Skeletal muscle tissue (tissue), 4 donors: ENCODE measurements around the gene MCAT. TPM values are rescaled to one million over a fixed set of nuclear protein-coding genes. Genes with fewer than 3 reads are reported as not detected.
"Not testable (repeated sequence)": the region's sequence is repeated elsewhere in the genome, so short reads cannot be mapped to it uniquely, and the experiment has no call there.

Source experiments
- H3K27ac ChIP-seq: one replicate; pipeline ENCODE4 v1.7.0; 2013; ENCODE audit warnings: mild to moderate bottlenecking, low read depth, low read length, inconsistent platforms
- H3K27me3 ChIP-seq, 3 donors: one replicate each; pipeline ENCODE4 v1.7.0; 2013; ENCODE audit warnings: low read length in 3 of 3; ENCODE audit not compliant: control insufficient read depth in 3 of 3, insufficient read depth in 3 of 3
- H3K36me3 ChIP-seq, 3 donors: one replicate each; pipeline ENCODE4 v1.7.0; 2013; ENCODE audit warnings: low read length in 3 of 3; ENCODE audit not compliant: control insufficient read depth in 3 of 3, insufficient read depth in 3 of 3
- H3K4me1 ChIP-seq, 3 donors: one replicate each; pipeline ENCODE4 v1.7.0; 2013; ENCODE audit warnings: low read length in 3 of 3, mild to moderate bottlenecking in 3 of 3; ENCODE audit not compliant: control insufficient read depth in 3 of 3, insufficient read depth in 3 of 3
- H3K4me3 ChIP-seq, 3 donors: one replicate each; pipeline ENCODE4 v1.7.0; 2013; ENCODE audit warnings: low read length in 3 of 3
- H3K9ac ChIP-seq, 3 donors: one replicate each; pipeline ENCODE4 v1.7.0; 2013; ENCODE audit warnings: low read length in 3 of 3, mild to moderate bottlenecking in 3 of 3, moderate library complexity in 2 of 3, low read depth in 1 of 3
- H3K9me3 ChIP-seq, 3 donors: one replicate each; pipeline ENCODE4 v1.7.0; 2013; ENCODE audit warnings: low read length in 3 of 3; ENCODE audit not compliant: control insufficient read depth in 3 of 3
- total RNA-seq: library from RNA; depleted of rRNA; stranded (reverse); fragments of >200 nt; gene quantifications from one replicate; pipeline ENCODE4 v1.2.3, GENCODE V29; 2014
- donor health status: Osteomylitis.

The MCAT gene
- total RNA-seq, 1 donor from 2014 or later, result 8.4 TPM

DNA sequence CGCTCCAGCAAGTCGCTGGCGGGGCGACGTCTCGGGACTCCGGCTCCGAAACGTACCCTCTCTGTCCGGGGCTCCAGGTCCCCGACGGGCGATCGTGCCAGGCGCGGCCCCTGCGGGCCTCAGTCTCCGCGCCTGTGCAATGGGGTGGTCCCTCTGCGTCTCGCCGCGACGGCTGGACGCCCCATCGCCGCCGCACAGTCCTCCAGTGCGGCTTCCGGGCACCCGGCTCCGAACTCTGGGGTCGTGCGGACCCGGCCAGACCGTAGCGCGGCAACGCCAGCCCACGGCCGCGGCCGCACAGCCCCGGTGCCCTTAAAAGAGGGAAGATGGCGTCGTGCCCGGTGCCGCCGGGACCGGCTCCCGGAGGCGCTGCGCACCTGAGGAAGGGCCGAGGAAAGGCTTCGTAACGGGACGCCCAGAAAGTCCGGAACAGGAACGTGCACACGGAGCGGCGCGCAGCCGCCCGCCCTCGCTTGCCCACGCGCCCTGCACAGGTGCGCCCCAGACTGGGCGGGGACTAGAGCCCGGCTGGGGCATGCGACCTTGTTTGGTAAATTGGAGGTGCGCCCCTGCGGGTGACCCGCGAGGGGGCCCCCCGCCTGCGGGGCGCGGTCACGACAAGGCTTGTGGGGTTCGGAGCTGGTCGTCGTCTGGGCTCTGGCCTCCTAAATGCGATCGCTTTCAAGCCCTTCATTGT is 32.1 kb downstream of the MCAT start:
- H3K9ac ChIP-seq, result peak overlapping the region in 1 of 3 donors; percentile 33
- peak overlapping the region in 2 of 3 donors; percentile 60 for H3K4me3 ChIP-seq
- H3K36me3 ChIP-seq, result no peaks in the 10 kb centered on the region
- H3K4me1 ChIP-seq, result peaks cover 9 to 14% (median 12%) of the 10 kb centered on the region in 3 donors
- no peaks in the 10 kb centered on the region for H3K9me3 ChIP-seq
- peaks cover 45 to 54% (median 49%) of the 10 kb centered on the region in 3 donors for H3K27me3 ChIP-seq
- H3K27ac ChIP-seq, result no peak overlapping the region

DNA sequence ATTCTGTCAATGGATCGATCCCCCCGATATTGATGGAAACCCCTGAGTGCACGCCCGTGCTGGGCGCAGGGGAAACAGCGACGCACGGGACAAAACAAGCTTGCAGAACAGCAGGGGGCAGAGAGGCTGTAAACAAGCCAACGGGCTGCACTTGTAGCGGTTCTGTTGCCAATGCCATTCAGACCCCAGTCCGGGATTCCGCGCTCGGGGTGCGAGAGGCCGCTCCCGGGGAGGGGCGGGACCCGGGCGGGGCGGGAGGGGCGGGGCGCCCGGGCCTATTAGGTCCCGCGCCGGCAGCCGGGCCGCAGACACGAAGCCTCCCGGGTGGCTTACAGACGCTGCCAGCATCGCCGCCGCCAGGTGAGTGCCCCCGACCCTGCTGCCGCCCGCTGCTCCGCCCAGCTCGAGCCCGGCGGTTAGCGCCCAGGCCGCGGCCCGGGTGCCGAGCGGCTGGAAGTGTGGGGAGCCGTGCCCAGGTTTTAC is 32.7 kb downstream of the MCAT start, which contains the start of gene BIK:
Gene BIK (plus strand): TSS at position 307 of the 483 bp plus-strand sequence. CDS start 13,273 bp downstream, outside the sequence.
- Histone ChIP-seq H3K9me3 (no peaks in the 10 kb centered on the region), H3K4me1 (peaks cover 9 to 14% (median 12%) of the 10 kb centered on the region in 3 donors), H3K9ac (peak within 1 kb of the TSS in 1 of 3 donors; percentile 33), H3K27ac (no peak within 1 kb of the TSS), H3K27me3 (peaks cover 45 to 55% (median 49%) of the 10 kb centered on the region in 3 donors), H3K4me3 (peak within 1 kb of the TSS; percentile 60 to 62 (median 60)), H3K36me3 (no peaks in the 10 kb centered on the region)

GRCh38 chr22:43109921-43110443 is 33.2 kb downstream of the MCAT start:
- H3K4me1 ChIP-seq, result peaks cover 9 to 14% (median 12%) of the 10 kb centered on the region in 3 donors
- H3K27me3 ChIP-seq, result peaks cover 45 to 52% (median 46%) of the 10 kb centered on the region in 3 donors
- H3K36me3 ChIP-seq, result no peaks in the 10 kb centered on the region
- H3K9me3 ChIP-seq, result no peaks in the 10 kb centered on the region
- H3K4me3 ChIP-seq, result peak overlapping the region; percentile 58 to 62 (median 60)
- H3K9ac ChIP-seq, result no peak overlapping the region
- no peak overlapping the region for H3K27ac ChIP-seq

GRCh38 chr22:43109511-43109910 is 33.7 kb downstream of the MCAT start:
- H3K4me1 ChIP-seq, result peaks cover 9 to 14% (median 12%) of the 10 kb centered on the region in 3 donors
- no peak overlapping the region for H3K9ac ChIP-seq
- H3K9me3 ChIP-seq, result no peaks in the 10 kb centered on the region
- peaks cover 41 to 47% (median 42%) of the 10 kb centered on the region in 3 donors for H3K27me3 ChIP-seq
- no peaks in the 10 kb centered on the region for H3K36me3 ChIP-seq
- no peak overlapping the region for H3K27ac ChIP-seq
- H3K4me3 ChIP-seq, result no peak overlapping the region

DNA sequence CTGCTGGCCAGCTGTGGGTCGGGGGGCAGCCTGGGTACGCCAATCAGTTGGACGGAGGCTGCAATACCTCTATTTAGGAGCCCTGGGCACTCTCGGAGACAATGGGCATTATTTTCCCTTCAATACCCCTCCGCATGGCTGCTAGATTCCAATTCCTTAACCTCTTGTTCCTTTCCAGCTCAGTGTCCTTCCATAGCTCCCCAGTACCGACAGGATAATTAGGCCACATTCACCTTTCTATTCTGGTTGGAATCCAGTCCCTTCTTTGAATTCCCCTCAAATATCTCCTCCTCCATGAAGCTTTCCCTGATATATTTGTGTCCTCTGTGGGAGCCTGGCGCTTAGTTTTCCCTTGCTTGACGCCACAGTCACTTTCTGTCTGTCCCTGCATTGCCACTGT is 36.9 kb downstream of the MCAT start:
- H3K9ac ChIP-seq, result no peak overlapping the region
- H3K9me3 ChIP-seq, result no peaks in the 10 kb centered on the region
- peaks cover 20 to 26% (median 22%) of the 10 kb centered on the region in 3 donors for H3K27me3 ChIP-seq
- H3K4me1 ChIP-seq, result peaks cover 7 to 13% (median 11%) of the 10 kb centered on the region in 3 donors
- no peak overlapping the region for H3K27ac ChIP-seq
- H3K4me3 ChIP-seq, result no peak overlapping the region
- H3K36me3 ChIP-seq, result no peaks in the 10 kb centered on the region

DNA sequence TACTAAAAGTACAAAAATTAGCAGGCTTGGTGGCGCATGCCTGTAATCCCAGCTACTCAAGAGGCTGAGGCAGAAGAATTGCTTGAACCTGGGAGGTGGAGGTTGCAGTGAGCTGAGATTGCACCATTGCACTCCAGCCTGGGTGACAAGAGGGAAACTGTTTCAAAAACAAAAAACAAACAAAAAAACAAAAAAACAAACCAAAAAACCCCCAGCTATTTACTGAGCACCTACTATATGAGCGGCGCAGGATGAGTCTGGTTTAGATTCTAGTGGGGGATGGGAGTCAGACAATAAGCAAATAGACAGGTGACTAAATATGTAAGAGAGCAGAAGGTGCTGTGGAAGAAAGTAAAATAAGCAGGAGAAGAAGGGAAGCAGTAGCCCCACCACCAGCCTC is 38.2 kb downstream of the MCAT start:
- H3K27me3 ChIP-seq, result peaks cover 8 to 14% (median 9%) of the 10 kb centered on the region in 3 donors
- H3K36me3 ChIP-seq, H3K4me3 ChIP-seq, H3K9me3 ChIP-seq, H3K9ac ChIP-seq, H3K4me1 ChIP-seq, H3K27ac ChIP-seq: not testable (repeated sequence)

DNA sequence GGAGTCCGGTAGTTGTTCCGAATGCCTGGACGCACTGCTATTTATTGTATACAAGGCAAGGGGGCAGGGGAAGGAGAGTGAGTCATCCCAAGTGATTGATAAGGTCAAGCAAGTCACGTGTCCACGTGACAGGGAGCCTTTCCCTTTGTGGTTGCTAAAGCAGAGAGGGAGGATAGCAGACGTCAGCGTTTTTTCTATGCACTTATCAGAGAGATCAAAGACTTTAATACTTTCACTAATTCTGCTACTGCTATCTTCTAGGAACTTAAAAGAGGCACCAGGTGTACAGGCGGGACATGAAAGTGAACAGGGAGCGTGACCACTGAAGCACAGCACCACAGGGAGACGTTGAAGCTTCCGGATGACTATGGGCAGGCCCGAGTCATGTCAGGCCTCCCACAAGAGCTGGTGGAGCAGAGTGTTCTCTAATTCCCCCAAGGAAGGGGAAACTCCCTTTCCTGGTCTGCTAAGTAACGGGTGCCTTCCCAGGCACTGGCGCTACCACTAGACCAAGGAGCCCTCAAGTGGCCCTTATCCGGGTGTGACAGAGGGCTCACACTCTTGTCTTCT is 39.1 kb downstream of the MCAT start:
- not testable (repeated sequence) for H3K4me1 ChIP-seq, H3K27me3 ChIP-seq, H3K9ac ChIP-seq, H3K27ac ChIP-seq, H3K4me3 ChIP-seq, H3K9me3 ChIP-seq, H3K36me3 ChIP-seq

- Histone ChIP-seq H3K4me3 (no peak overlapping the region), H3K36me3 (no peaks in the 10 kb centered on the region), H3K9ac (no peak overlapping the region), H3K27ac (no peak overlapping the region), H3K9me3 (no peaks in the 10 kb centered on the region), H3K4me1 (no peaks in the 10 kb centered on the region), H3K27me3 (peaks cover 0 to 3% (median 0%) of the 10 kb centered on the region in 3 donors)
Measured at GRCh38 chr22:43101306-43101705, 41.9 kb downstream of the MCAT start.

DNA sequence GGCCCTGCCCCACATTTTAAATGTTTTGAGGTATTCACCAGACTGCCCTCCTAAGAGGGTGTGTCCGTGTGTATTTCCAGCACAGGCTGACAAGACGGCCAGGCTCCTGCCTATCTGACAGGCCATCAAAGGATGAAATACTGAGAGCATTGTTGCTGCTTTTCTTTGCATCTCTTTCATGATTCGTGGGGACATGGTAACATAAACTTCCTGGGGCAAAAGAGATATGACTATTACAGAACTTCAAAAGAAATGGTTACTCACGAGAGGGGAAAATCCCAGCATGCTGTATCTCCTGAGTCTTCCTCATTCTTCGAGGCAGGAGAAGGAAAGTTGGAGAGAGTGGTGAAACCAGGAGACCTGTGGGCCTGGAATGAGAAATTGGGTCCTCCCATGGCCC is 43.0 kb downstream of the MCAT start:
- Histone ChIP-seq H3K9ac (no peak overlapping the region), H3K9me3 (no peaks in the 10 kb centered on the region), H3K4me1 (no peaks in the 10 kb centered on the region), H3K27ac (no peak overlapping the region), H3K36me3 (no peaks in the 10 kb centered on the region), H3K27me3 (no peaks in the 10 kb centered on the region), H3K4me3 (no peak overlapping the region)

GRCh38 chr22:43099095-43099494 is 44.1 kb downstream of the MCAT start:
- Histone ChIP-seq H3K27me3 (peaks cover 0 to 4% (median 3%) of the 10 kb centered on the region in 3 donors), H3K36me3 (no peaks in the 10 kb centered on the region), H3K9ac (no peak overlapping the region), H3K4me3 (no peak overlapping the region), H3K27ac (no peak overlapping the region), H3K4me1 (no peaks in the 10 kb centered on the region), H3K9me3 (no peaks in the 10 kb centered on the region)
